HG03571 (cell line): ENCODE data around the gene RFX4.

Experiments
- ATAC-seq: cut with Tn5 transposase; IDR thresholded peaks from one replicate; pipeline ENCODE4 v1.9.1; 2021; ENCODE audit not compliant: unreplicated experiment

Gene RFX4

GRCh38 chr12:106759526-106760183, 176.9 kb downstream of the RFX4 start:
- ATAC-seq: peak; percentile 33

GRCh38 chr12:106760184-106760531, 177.4 kb downstream of the RFX4 start:
- ATAC-seq: peak; percentile 98

GRCh38 chr12:106764220-106764619, 181.4 kb downstream of the RFX4 start:
- no peak for ATAC-seq

- no peak for ATAC-seq
Observed at GRCh38 chr12:106764738-106765137, 181.9 kb downstream of the RFX4 start.

GRCh38 chr12:106766393-106766826, 183.6 kb downstream of the RFX4 start:
- no peak for ATAC-seq

- ATAC-seq: no peak
Observed at GRCh38 chr12:106767206-106767605, 184.4 kb downstream of the RFX4 start.

- no peak for ATAC-seq
Observed at GRCh38 chr12:106767954-106768822, 185.4 kb downstream of the RFX4 start.

- ATAC-seq: no peak
Observed at GRCh38 chr12:106769078-106769477, 186.3 kb downstream of the RFX4 start.

GRCh38 chr12:106769546-106769945, 186.7 kb downstream of the RFX4 start:
- ATAC-seq: no peak

GRCh38 chr12:106771425-106771824, 188.6 kb downstream of the RFX4 start:
- ATAC-seq: no peak

GRCh38 chr12:106773286-106774004, 190.6 kb downstream of the RFX4 start:
- ATAC-seq: no peak

- peak; percentile 90 for ATAC-seq
Observed at GRCh38 chr12:106774005-106774807, 191.4 kb downstream of the RFX4 start, which contains the start of gene RIC8B. RIC8B (plus strand) TSS chr12:106774682; CDS start chr12:106774746, 64 bp downstream.

GRCh38 chr12:106774808-106775524, 192.2 kb downstream of the RFX4 start:
- ATAC-seq: peak; percentile 8

GRCh38 chr12:106776897-106777296, 194.1 kb downstream of the RFX4 start:
- no peak for ATAC-seq

GRCh38 chr12:106780010-106780631, 197.3 kb downstream of the RFX4 start:
- no peak for ATAC-seq

GRCh38 chr12:106782619-106783018, 199.8 kb downstream of the RFX4 start:
- no peak for ATAC-seq

GRCh38 chr12:106783515-106783914, 200.7 kb downstream of the RFX4 start:
- no peak for ATAC-seq

- no peak for ATAC-seq
Observed at GRCh38 chr12:106790020-106790419, 207.2 kb downstream of the RFX4 start.

- ATAC-seq: no peak
Observed at GRCh38 chr12:106791531-106791930, 208.7 kb downstream of the RFX4 start.

- no peak for ATAC-seq
Observed at GRCh38 chr12:106794369-106794768, 211.6 kb downstream of the RFX4 start.
